ENCODE measurements around the gene NT5C1B. TPM values are rescaled to one million over a fixed set of nuclear protein-coding genes. Genes with fewer than 3 reads are reported as not detected.
A peak's percentile ranks its signal among the peaks of the same experiment; 100 is the strongest.

The NT5C1B gene
- total RNA-seq, 4 donors from 2014 or later = 0.42 TPM; not detected in 3

- H3K27ac ChIP-seq (replicated peaks in 1 of 4) = peak overlapping the region in 3 of 4 donors; percentile 20 to 48 (median 46)
- intact Hi-C loops (cut with DNase I) = no loop called here
- 58% methylated on average over 3 of the region's 3 CpGs for WGBS
These were observed 36.9 kb downstream of the NT5C1B start for GRCh38 chr2:18552351-18553077.

GRCh38 chr2:18551623-18552022 lies 37.7 kb downstream of the NT5C1B start:
- WGBS = 56% methylated on average over 2 of the region's 2 CpGs
- no peak for DNase-seq (ENCODE audit: extremely low spot score)
- Histone ChIP-seq H3K27ac (replicated peaks in 1 of 4) (peak overlapping the region in 3 of 4 donors; percentile 19 to 48 (median 20)), H3K9me3 (no peaks in the 10 kb centered on the region), H3K4me1 (peaks cover 20 to 78% (median 68%) of the 10 kb centered on the region in 4 donors), H3K27me3 (no peaks in the 10 kb centered on the region), H3K4me3 (no peak overlapping the region), H3K36me3 (peaks cover 0 to 20% (median 11%) of the 10 kb centered on the region in 4 donors)
- intact Hi-C loops (cut with DNase I) = no loop called here
- TF ChIP-seq CTCF (IDR thresholded peaks at IDR 0.05) (no peak), POLR2AphosphoS5 (IDR thresholded peaks at IDR 0.05) (no peak)

More at GRCh38 chr2:18552351-18553077, 36.9 kb downstream of the NT5C1B start:
- Histone ChIP-seq H3K4me1 (peaks cover 27 to 81% (median 70%) of the 10 kb centered on the region in 4 donors), H3K4me3 (no peak overlapping the region), H3K9me3 (no peaks in the 10 kb centered on the region), H3K27me3 (no peaks in the 10 kb centered on the region), H3K36me3 (peaks cover 0 to 20% (median 11%) of the 10 kb centered on the region in 4 donors)
- TF ChIP-seq CTCF (IDR thresholded peaks at IDR 0.05) (no peak), POLR2A (IDR thresholded peaks at IDR 0.05; ENCODE audit: low read depth) (no peak), POLR2AphosphoS5 (IDR thresholded peaks at IDR 0.05) (no peak), EP300 (IDR thresholded peaks at IDR 0.05) (no peak)
- no peak for DNase-seq (ENCODE audit: extremely low spot score)

- no peak overlapping the region for H3K4me3 ChIP-seq
- intact Hi-C loops (cut with DNase I) = no loop called here
- 86% methylated on average over 1 of the region's 1 CpG for WGBS
- no peaks in the 10 kb centered on the region for H3K27me3 ChIP-seq
- DNase-seq (ENCODE audit: extremely low spot score) = no peak
- no peak for TF ChIP-seq CTCF (IDR thresholded peaks at IDR 0.05)
- no peak for TF ChIP-seq POLR2AphosphoS5 (IDR thresholded peaks at IDR 0.05)
- TF ChIP-seq POLR2A (IDR thresholded peaks at IDR 0.05; ENCODE audit: low read depth) = no peak
- no peak for TF ChIP-seq EP300 (IDR thresholded peaks at IDR 0.05)
- H3K4me1 ChIP-seq = peaks cover 17 to 78% (median 68%) of the 10 kb centered on the region in 4 donors
- H3K9me3 ChIP-seq = no peaks in the 10 kb centered on the region
- H3K36me3 ChIP-seq = peaks cover 0 to 20% (median 11%) of the 10 kb centered on the region in 4 donors
- peak overlapping the region in 1 of 4 donors; percentile 19 for H3K27ac ChIP-seq (replicated peaks in 1 of 4)
These were observed 38.2 kb downstream of the NT5C1B start for GRCh38 chr2:18551169-18551568.

GRCh38 chr2:18550433-18550832 lies 38.9 kb downstream of the NT5C1B start:
- H3K27me3 ChIP-seq = no peaks in the 10 kb centered on the region
- no peaks in the 10 kb centered on the region for H3K9me3 ChIP-seq
- no peak overlapping the region for H3K4me3 ChIP-seq
- H3K4me1 ChIP-seq = peaks cover 17 to 77% (median 68%) of the 10 kb centered on the region in 4 donors
- TF ChIP-seq EP300 (IDR thresholded peaks at IDR 0.05) = no peak
- no peak for TF ChIP-seq POLR2AphosphoS5 (IDR thresholded peaks at IDR 0.05)
- TF ChIP-seq CTCF (IDR thresholded peaks at IDR 0.05) = no peak
- no peak for TF ChIP-seq POLR2A (IDR thresholded peaks at IDR 0.05; ENCODE audit: low read depth)
- H3K36me3 ChIP-seq = peaks cover 0 to 19% (median 9%) of the 10 kb centered on the region in 4 donors
- WGBS = 90% methylated on average over 2 of the region's 2 CpGs
- H3K27ac ChIP-seq (replicated peaks in 1 of 4) = no peak overlapping the region
- no peak for DNase-seq (ENCODE audit: extremely low spot score)
- intact Hi-C loops (cut with DNase I) = no loop called here

Measured in esophagus muscularis mucosa (tissue), 4 donors.